CD4-positive, alpha-beta T cell treated with Interleukin-1 beta for 1 hour (primary cell): ENCODE measurements around the gene GRM7.

Experiments
- DNase-seq, 2 donors: peaks; one replicate each; pipeline ENCODE4 v3.0.0-alpha.2; 2020 to 2022

Gene GRM7

GRCh38 chr3:7160689-7161088, 299.8 kb downstream of the GRM7 start:
- DNase-seq: no peak

- no peak for DNase-seq
Measured at GRCh38 chr3:7166460-7166859, 305.5 kb downstream of the GRM7 start.

- no peak for DNase-seq
Measured at GRCh38 chr3:7171493-7171892, 310.6 kb downstream of the GRM7 start.

GRCh38 chr3:7172996-7173395, 312.1 kb downstream of the GRM7 start:
- no peak for DNase-seq

DNA sequence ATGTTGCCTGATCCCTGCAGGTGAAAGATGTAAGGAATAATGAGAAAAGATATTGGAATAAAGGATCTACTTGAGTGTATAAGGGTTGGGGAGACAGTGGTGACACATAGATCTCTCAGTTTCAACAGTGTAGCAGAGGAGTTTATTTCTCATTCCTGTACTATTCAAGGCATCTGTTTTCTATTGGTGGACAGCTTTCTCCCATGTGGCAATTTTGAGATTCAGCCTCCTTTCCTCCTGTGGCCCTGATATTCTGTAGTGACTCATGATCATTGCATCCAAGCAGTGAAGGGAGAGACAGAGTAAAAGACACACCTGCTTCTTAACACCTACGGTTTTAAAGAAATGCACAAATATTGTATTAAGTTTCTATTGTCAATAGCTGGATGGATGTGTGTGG, 327.6 kb downstream of the GRM7 start:
- DNase-seq: no peak

- DNase-seq: no peak
Measured at GRCh38 chr3:7190095-7190494, 329.2 kb downstream of the GRM7 start.

- no peak for DNase-seq
Measured at GRCh38 chr3:7193269-7193668, 332.4 kb downstream of the GRM7 start.

DNA sequence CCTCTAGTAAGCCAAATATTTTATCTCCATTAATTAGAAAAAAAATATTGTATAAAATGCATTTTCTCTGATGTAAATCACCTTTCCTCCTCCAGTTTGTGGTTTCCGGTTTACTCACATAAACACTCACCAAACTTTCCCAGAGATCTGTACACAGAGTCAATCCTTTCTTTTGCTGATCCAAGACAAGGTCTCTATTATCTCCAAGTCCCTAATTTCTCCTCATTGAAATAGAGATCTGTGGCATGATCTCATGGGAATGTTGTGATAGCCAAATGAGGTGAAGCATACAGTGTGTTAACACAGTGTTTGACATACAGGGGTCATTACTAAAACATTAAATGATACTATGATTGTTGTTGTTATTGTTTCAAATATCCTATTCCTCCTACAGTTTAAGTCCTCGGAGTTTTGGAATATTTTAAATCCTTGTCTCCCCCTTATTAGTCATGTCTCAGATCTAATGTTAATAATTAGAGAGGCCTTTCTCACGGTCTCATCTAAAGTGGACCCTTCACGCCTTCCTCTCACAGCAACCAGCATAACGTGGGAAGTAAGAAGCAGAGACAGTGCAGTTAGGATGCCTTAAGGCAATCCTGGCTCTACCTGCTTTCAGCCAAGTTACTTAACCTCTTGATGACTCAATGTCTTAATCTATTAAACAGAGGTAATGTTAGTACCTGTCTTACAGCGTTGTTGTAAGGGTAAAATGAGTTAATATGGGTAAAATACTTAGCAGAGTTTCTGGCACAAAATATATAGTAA, 333.3 kb downstream of the GRM7 start:
- no peak for DNase-seq

DNA sequence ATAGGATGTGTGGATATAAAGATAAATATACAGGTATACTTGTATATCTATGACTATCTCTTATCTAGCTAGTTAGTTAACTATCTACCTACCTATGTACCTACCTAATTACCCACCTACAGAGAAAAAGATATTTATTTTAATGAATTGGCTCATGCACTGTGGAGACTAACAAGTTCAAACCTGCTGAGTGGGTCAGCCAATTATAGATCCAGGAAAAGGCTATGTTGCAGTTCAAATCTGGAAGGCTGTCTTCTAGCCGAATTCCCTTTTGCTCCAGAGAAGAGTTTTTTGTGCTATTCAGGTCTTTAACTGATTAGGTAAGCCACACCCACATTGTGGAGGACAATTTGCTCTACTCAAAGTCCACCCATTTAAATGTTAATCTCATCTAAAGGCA, 335.0 kb downstream of the GRM7 start:
- no peak for DNase-seq

DNA sequence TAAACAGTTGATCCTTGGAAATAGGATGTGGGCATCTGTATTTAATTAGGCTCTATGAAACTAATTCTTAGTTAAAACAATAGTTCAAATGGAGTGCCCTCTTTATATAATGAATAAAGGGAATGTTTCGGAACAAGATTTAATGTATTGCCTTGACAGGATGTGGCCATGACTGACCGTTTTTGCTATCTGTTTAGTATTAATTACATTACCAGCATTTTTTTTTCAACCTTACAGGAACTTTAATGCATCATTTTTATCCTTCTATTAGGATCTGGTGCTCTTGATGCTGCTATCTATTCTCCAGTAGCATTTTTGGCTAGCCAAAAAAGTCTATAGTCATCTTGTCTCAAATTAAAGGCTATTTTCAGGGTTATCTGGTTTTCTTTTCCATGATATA, 340.9 kb downstream of the GRM7 start:
- DNase-seq: no peak

- DNase-seq: no peak
Measured at GRCh38 chr3:7203969-7204847, 343.3 kb downstream of the GRM7 start.

GRCh38 chr3:7204848-7205156, 343.9 kb downstream of the GRM7 start:
- no peak for DNase-seq

DNA sequence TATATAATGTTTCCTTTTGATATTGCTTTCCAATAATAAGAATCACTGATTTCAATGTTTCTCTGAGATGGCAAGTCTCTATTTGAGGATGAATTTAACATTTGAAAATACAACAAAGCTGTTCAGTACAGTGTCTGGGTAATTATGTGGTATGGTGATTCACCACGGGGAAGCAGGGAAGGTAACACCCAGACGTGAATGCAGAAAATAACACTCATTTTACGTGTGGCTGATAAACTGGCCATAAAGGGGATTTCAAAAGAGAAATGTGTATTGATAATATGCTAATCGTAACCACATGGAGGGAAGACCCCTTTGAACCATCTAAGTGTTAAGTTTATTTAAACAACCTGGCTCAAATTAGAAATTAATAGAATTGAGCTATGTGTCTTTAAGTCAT, 344.6 kb downstream of the GRM7 start:
- DNase-seq: peak in 1 of 2 donors; percentile 10

GRCh38 chr3:7205962-7206361, 345.0 kb downstream of the GRM7 start:
- no peak for DNase-seq

DNA sequence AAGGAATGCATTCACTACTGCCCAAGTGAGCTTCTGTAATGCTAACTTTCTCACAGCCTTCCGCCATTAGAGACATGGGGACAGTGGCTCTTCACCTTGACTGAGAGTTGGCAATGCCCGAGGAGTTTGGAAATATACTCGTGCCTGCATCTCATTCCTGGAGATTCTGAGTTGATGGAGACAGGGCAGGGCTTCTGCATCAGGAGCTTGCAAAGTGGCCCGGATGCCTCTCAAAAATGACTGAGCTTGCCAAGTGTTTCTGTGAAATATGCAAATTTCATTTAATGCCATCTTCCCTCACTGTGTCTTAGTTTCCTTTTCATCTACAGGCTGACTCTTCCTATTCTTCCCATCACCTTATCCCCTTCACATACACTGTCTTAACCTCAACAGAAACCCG, 346.2 kb downstream of the GRM7 start:
- DNase-seq: no peak

DNA sequence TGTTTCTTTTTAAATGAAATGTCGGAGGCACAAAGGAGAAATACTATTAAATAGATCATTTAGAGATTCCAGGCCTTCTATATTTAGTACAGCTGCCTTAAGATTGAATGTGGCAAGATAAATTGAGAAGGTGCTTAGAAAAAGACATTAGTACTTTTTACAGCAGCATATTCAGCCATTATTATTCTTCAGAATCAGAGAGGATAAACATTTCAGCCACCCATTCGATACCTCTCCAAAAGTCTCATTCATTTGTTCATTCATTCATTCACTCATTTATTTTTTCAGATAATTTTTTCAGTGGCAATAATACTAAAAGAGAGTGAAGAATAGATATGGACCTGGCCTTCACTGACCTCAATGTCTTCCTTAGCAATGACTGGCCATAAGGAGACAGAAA, 347.0 kb downstream of the GRM7 start:
- no peak for DNase-seq

GRCh38 chr3:7209098-7209497, 348.2 kb downstream of the GRM7 start:
- no peak for DNase-seq

GRCh38 chr3:7211740-7212139, 350.8 kb downstream of the GRM7 start:
- DNase-seq: no peak

DNA sequence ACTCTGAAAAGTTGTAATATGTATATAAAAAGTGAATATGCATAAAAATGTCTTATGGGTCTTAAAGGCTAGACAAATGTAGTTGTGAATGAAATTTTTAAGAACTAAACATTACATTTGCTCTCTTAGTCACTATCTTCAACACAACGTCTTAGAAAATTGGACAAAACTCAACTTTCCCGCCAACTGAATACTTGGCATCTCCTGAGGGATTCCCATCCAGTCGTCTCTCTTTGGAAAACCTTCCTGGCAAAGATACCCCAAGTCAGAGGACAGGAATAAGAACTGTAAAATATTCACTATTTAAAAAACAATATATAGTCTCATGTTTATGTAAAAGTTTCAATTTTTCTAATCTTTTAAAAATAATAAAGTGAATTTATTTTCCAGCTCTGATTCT, 354.8 kb downstream of the GRM7 start:
- DNase-seq: no peak

DNA sequence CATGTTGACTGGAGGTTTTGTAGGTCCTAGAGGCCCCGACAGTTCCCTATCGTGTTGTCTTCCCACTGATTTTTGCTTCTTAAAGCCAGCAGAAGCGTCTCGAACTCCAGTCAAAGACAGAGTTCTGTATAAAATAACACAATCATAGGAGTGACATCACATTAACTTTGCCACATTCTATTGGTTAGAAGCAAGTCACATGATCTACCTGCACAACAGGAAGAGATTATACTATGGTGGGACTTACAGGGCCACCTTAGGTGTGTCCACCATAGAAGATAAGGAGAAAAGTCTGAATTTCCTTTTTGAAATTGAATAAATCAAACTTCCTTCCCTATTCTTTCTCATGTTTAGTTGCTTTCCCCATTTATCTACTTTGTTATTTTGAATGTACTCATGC, 365.5 kb downstream of the GRM7 start:
- DNase-seq: no peak

- no peak for DNase-seq
Measured at GRCh38 chr3:7238565-7239295, 377.8 kb downstream of the GRM7 start.

DNA sequence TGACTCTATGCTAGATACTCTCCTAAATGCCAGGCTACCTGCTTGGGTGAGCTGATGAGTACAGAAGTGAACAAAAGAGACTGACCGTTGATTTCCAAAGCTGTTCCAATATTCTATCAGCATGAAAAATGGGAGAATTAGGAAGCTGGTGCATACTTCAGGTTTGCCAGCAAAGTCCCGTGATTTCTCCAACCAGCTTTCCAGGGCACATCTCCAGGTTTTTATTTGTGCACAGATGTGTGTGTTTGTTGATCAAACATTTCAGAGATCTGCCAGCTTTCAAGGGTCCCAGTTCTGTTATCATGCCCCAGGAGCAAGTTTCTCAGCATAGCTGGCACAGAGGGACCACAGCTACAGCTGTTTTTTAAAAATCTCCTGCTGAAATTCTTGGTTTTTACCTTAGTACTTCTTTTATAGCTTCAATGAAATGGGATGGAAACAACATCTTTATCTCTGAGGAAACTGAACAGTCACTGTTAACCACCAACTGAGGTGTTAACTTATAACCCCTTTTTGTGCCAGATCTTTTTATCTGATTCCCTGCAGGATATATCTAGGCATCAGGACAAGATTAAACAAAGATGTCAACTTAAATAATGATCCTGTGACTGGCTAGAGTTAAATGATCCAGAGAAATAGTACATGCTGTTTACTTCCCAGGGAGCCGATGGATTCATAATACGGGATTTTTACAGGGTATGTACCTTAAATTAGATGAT, 380.8 kb downstream of the GRM7 start:
- no peak for DNase-seq

GRCh38 chr3:7242303-7242635, 381.4 kb downstream of the GRM7 start:
- no peak for DNase-seq
